Kidney (tissue), 14 donors: ENCODE measurements around the gene DCLRE1C. TPM values are rescaled to one million over a fixed set of nuclear protein-coding genes. Genes with fewer than 3 reads are reported as not detected.
A peak's percentile ranks its signal among the peaks of the same experiment; 100 is the strongest.

ENCODE experiments used
- DNase-seq, 5 donors: peaks; one replicate each; pipeline ENCODE4 v3.0.0-alpha.2; 2013 to 2020
- FAIRE-seq: peaks from 2 replicates; lab custom pipeline; 2012; peaks lifted over from hg19 to GRCh38; lab: Jason Lieb, UNC
- H3K27ac ChIP-seq, 2 donors: one replicate each; pipeline ENCODE4 v1.7.0; 2013; ENCODE audit warnings: low read depth in 2 of 2, low read length in 2 of 2, inconsistent platforms in 1 of 2
- H3K27me3 ChIP-seq: one replicate; pipeline ENCODE4 v1.7.1; 2013; ENCODE audit warnings: low read length, inconsistent platforms; ENCODE audit not compliant: control insufficient read depth, insufficient read depth
- H3K36me3 ChIP-seq, 3 donors: one replicate each; pipeline versions ENCODE4 v1.7.0 to v1.7.1; 2013; ENCODE audit warnings: low read length in 3 of 3, control low read depth in 1 of 3, inconsistent platforms in 1 of 3; ENCODE audit not compliant: insufficient read depth in 3 of 3, control insufficient read depth in 2 of 3
- H3K4me1 ChIP-seq, 3 donors: one replicate each; pipeline versions ENCODE4 v1.7.0 to v1.7.1; 2013; ENCODE audit warnings: low read length in 3 of 3, inconsistent platforms in 1 of 3, low read depth in 1 of 3; ENCODE audit not compliant: control insufficient read depth in 2 of 3, insufficient read depth in 2 of 3
- H3K4me3 ChIP-seq, 3 donors: one replicate each; pipeline versions ENCODE4 v1.7.0 to v1.8.1; 2013; ENCODE audit warnings: low read length in 3 of 3, control low read depth in 1 of 3, inconsistent platforms in 1 of 3
- H3K9ac ChIP-seq, 3 donors: one replicate each; pipeline versions ENCODE4 v1.7.0 to v1.7.1; 2013; ENCODE audit warnings: low read length in 3 of 3, control low read depth in 1 of 3, inconsistent platforms in 1 of 3
- H3K9me3 ChIP-seq, 3 donors: one replicate each; pipeline versions ENCODE4 v1.7.0 to v1.7.1; 2013; ENCODE audit warnings: low read length in 3 of 3, control low read depth in 1 of 3, inconsistent platforms in 1 of 3; ENCODE audit not compliant: control insufficient read depth in 2 of 3, insufficient read depth in 1 of 3
- intact Hi-C: fragments of 100-400 bp; cut with DNase I; formaldehyde crosslinking; loops from one replicate; pipeline ENCODE4 v1.11.1; 2022
- polyA plus RNA-seq: library from polyadenylated mRNA; stranded (reverse); fragments of 350-450 nt; fragmentation: Illumina TruSeq; extraction: RNeasy Lipid Tissue Mini Kit (QIAGEN cat#74804); gene quantifications from one replicate; pipeline ENCODE4 v1.2.3, GENCODE V29; 2014; ENCODE audit warnings: low read depth, low replicate concordance; ENCODE audit not compliant: insufficient read depth
- total RNA-seq: library from RNA; stranded (reverse); fragmentation: NEBNext Ultra II Directional; extraction: Animal tissue kit (Norgen Biotek cat#: 25700); gene quantifications from one replicate; pipeline ENCODE4 v1.2.1, GENCODE V29; 2021
- TF ChIP-seq, protein P1 (sequence below): IDR thresholded peaks from 3 replicates; pipeline ENCODE4 v1.5.1; 2012; ENCODE audit warnings: mild to moderate bottlenecking, moderate library complexity, borderline replicate concordance; ENCODE audit not compliant: insufficient read depth; ENCODE audit errors: extremely low read depth
- donor health status: control.
- donor health status: control.
- donor health status: control.
- donor health status: control.
- donor health status: control.
- donor health status: DM: yes; HTN: yes; CAD: no.
- donor health status: Normal renal cell carcinoma (clear cell type).

The DCLRE1C gene
- total and polyA plus RNA-seq, 2 donors from 2014 or later = 2.0 to 17.0 TPM

DNA sequence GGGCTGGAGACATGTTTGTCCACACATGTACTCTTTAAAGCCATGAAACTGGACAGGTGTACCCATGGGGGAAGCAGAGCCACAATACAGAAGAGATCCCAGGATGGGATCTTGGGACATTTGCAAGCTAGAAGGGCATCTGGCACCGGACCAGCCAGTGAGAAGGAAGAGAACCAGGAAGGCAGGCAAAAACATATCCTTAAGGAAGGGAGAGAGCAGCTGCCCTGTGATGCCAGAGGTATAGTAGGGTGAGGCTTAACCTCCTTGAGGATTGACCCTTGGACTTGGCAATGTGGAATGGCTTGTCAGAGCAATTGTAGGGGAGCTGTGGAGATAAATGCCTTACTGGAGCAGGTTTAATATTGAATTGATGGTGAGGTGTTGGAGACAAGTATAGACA is 93.1 kb downstream of the DCLRE1C start:
- peaks cover 0 to 7% (median 0%) of the 10 kb centered on the region in 3 donors for H3K36me3 ChIP-seq
- H3K27ac ChIP-seq = no peak overlapping the region
- intact Hi-C loops = no loop called here
- no peaks in the 10 kb centered on the region for H3K9me3 ChIP-seq
- DNase-seq = no peak
- H3K4me1 ChIP-seq = no peaks in the 10 kb centered on the region
- no peak for FAIRE-seq
- no peak overlapping the region for H3K9ac ChIP-seq
- TF ChIP-seq, protein P1, sequence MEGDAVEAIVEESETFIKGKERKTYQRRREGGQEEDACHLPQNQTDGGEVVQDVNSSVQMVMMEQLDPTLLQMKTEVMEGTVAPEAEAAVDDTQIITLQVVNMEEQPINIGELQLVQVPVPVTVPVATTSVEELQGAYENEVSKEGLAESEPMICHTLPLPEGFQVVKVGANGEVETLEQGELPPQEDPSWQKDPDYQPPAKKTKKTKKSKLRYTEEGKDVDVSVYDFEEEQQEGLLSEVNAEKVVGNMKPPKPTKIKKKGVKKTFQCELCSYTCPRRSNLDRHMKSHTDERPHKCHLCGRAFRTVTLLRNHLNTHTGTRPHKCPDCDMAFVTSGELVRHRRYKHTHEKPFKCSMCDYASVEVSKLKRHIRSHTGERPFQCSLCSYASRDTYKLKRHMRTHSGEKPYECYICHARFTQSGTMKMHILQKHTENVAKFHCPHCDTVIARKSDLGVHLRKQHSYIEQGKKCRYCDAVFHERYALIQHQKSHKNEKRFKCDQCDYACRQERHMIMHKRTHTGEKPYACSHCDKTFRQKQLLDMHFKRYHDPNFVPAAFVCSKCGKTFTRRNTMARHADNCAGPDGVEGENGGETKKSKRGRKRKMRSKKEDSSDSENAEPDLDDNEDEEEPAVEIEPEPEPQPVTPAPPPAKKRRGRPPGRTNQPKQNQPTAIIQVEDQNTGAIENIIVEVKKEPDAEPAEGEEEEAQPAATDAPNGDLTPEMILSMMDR = no peak
- H3K4me3 ChIP-seq = no peak overlapping the region
- H3K27me3 ChIP-seq = no peaks in the 10 kb centered on the region

DNA sequence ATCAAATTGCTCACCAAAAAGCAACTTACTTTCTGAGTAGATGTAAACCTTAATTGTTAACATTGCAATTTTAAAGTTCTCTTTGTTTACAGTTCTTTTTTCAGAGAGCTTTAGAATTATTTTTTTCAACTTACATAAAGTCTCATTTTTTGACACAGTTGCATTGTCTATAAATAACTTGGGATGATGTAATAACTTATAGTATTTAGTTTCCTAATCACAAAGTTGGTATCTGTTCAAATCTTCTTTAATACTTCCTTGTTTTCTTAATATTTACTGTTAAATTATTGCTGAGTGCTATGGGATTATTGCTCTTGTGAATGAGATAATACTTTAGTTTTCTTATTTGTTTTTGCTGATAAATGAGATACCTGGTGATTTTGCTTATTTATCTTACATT is 94.1 kb downstream of the DCLRE1C start:
- peak; percentile 70 for FAIRE-seq
- DNase-seq = no peak
- no peak overlapping the region for H3K27ac ChIP-seq
- H3K4me1 ChIP-seq = no peaks in the 10 kb centered on the region
- H3K27me3 ChIP-seq = no peaks in the 10 kb centered on the region
- no peak overlapping the region for H3K9ac ChIP-seq
- H3K9me3 ChIP-seq = no peaks in the 10 kb centered on the region
- TF ChIP-seq, protein P1 = no peak
- peaks cover 0 to 7% (median 0%) of the 10 kb centered on the region in 3 donors for H3K36me3 ChIP-seq
- no peak overlapping the region for H3K4me3 ChIP-seq
- intact Hi-C loops = no loop called here

DNA sequence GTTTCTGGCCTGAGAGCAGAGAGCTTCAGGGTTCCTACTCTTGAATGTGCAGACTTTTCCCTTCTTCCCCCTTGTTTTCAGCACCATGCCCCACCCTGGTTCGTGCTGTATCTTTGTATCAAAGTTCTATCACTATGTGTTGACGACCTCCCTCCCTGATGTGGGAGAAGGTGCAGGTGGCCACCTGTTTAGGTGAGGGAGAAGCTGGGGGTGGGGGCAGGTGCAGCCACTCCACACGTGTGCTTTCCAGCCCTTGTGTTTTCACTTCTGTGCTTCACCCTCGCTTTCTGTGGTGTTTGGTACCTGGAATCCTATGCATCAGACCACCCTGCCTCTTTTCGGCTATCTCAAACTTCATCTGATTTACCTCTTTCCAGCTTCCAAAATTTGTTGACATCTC is 94.9 kb downstream of the DCLRE1C start:
- TF ChIP-seq, protein P1 = no peak

More for the DNA sequence above, 94.9 kb downstream of the DCLRE1C start:
- Histone ChIP-seq H3K4me3 (no peak overlapping the region), H3K9me3 (no peaks in the 10 kb centered on the region), H3K9ac (no peak overlapping the region), H3K27me3 (no peaks in the 10 kb centered on the region), H3K4me1 (no peaks in the 10 kb centered on the region), H3K36me3 (peaks cover 0 to 7% (median 0%) of the 10 kb centered on the region in 3 donors), H3K27ac (no peak overlapping the region)
- no peak for DNase-seq
- no peak for FAIRE-seq
- intact Hi-C loops = no loop called here
